ENCODE results near the gene KPNA6.

The KPNA6 gene

DNA sequence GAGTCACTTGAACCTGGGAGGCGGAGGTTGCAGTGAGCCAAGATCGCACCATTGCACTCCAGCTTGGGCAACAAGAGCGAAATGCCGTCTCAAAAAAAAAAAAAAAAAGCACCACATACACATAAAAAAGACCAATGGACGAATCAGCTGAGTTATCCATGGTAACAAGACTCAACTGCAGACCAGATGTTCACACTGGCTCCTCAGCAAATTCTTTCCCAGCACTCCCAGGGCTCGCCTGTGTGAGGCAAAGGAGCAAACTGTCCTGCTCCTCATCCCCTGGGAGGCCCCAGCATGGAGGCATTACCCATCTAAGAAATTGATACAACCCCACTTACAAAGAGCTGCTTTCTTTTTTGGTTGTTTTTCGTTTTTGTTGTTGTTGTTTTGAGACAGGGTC, 111.2 kb downstream of the KPNA6 start:
- peak; percentile 75 for DNase-seq (ENCODE audit: low read depth)

- no peak for DNase-seq (ENCODE audit: low read depth)
These were observed 113.1 kb downstream of the KPNA6 start for GRCh38 chr1:32220746-32221580.

DNA sequence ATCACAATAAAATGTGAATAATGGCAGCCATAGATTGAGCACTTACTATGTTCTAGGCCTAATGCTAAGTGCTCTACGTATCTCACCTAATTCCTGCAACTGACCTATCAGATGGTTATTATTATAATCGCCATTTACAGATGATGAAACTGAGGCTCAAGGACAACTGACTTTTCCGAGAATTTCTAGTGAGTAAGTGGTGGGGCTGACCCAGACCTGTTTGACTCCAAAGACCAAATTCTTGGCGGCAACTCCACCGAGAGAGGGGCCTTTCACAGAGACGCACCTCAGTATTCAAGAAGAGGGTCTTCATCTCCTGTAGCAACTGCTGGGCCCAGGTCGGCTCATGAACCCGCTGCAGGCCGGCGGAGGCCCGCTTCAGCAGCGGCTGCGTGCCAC, 113.7 kb downstream of the KPNA6 start:
- DNase-seq (ENCODE audit: low read depth): no peak

DNA sequence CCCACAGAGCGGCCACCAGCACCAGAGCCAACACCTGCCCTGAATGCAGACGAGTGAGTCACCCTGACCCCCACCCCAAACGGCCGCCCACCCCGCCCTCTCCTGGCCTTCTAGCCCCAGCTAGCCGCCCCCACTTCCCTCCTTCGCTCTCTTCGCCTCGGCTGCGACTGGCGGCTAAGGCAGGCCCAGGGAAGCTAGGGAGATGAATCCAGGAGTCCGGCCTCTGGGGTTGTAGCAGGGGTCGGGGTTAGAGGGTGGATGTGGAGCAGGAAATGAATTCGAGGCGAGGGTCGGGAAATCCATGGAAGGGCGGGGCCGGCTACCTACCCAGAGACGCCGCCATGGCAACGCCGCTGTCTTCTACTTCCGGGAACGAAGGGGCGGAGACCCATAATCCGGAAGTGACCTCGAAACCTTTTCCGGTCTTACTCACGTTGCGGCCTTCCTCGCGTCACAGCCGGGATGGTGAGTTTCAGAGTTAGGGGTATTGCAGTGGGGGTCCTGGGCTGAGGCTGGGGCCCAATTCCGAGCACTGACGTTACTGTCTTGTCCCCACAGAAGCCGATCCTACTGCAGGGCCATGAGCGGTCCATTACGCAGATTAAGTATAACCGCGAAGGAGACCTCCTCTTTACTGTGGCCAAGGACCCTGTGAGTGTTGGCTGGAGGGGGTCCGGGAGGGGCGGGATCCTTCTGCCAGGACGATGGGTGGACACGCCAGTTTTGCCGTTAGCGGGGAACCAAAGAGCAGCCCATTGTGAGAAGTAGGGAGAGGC, 114.3 kb downstream of the KPNA6 start, which contains the start of the genes EIF3I and TMEM234:
TSS of gene EIF3I (plus strand) at position 428 of the 776 bp plus-strand sequence. CDS start at position 463, 35 bp downstream.
TSS of gene TMEM234 (minus strand) at position 374 of the 776 bp plus-strand sequence. CDS start at position 343, 31 bp downstream.
- DNase-seq (ENCODE audit: low read depth): peak; percentile 80

GRCh38 chr1:32223683-32224082, 115.8 kb downstream of the KPNA6 start:
- DNase-seq (ENCODE audit: low read depth): no peak

GRCh38 chr1:32224285-32224684, 116.4 kb downstream of the KPNA6 start:
- DNase-seq (ENCODE audit: low read depth): no peak

Measured in GM04504 (cell line).